Astrocyte of the spinal cord (primary cell): ENCODE measurements around the gene SDHAF3.
A peak's percentile ranks its signal among the peaks of the same experiment; 100 is the strongest.
"Not testable (repeated sequence)": the region's sequence is repeated elsewhere in the genome, so short reads cannot be mapped to it uniquely, and the experiment has no call there.

Source experiments
- DNase-seq: peaks from one replicate; pipeline ENCODE4 v3.0.0; 2011; ENCODE audit warnings: low read depth, low spot score
- H3K4me3 ChIP-seq: 2 replicates; pipeline ENCODE4 v1.5.1; 2011; ENCODE audit warnings: low read depth, mild to moderate bottlenecking, low read length, moderate library complexity
- CTCF ChIP-seq: IDR thresholded peaks from 2 replicates; pipeline ENCODE4 v1.5.1; 2012; ENCODE audit warnings: low read depth, mild to moderate bottlenecking, low read length, inconsistent platforms
- in situ Hi-C: cut with HindIII; loops from 2 replicates; pipeline ENCODE4 v1.10.0; 2017; ENCODE audit warnings: low sequenced_read_pairs

SDHAF3 gene

DNA sequence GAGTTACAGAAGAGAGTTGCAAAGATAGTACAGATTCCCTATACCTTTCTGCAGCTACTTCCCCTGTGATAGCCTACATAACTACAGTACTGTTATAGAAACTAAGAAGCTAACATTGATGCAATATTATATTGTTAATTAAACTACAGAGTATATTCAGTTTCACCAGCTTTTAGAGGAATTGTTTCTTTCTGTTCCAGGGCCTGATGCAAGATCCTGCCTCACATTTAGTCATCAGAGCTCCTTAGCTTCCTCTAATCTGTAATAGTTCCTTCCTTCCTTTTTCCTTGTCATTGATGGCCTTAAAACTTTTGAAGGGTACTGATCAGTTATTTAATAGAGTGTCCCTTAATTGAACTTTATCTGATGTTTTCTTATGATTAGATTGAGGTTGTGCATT lies 56.8 kb downstream of the SDHAF3 start:
- in situ Hi-C loops, result no loop called here
- H3K4me3 ChIP-seq, result no peak overlapping the region
- no peak for TF ChIP-seq CTCF
- no peak for DNase-seq

DNA sequence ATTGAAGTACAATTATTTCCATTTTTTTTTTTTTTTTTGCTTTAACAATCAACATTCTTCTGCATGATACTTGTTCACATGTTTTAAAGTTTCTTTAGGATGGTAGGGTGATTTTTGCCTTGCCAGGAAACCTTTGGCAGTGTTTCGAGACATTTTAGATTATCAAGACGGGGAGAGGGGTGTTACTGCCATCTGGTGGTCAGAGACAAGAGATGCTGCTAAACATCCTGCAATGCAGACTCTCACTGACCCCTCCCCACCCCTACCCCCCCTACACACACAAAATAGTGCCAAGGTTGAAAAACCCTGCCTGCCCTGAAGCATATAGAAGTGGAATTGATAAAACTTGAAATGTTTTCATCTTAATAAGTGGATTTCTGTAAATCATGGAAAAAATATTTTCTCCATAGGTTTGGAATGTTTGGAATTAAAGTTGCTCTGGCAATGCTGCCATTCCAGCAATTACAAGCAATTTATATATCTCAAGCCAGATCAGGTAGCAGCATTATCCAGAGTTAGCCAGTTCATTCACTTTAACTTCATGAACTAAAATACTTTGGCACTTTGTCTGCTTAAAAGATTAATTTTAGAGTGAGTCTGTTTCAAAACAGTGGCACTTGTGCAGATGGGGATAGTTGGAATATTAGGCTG lies 62.1 kb downstream of the SDHAF3 start:
- H3K4me3 ChIP-seq, result no peak overlapping the region
- DNase-seq, result peak; percentile 67
- in situ Hi-C loops, result no loop called here
- TF ChIP-seq CTCF, result peak; percentile 83

- peak; percentile 30 for DNase-seq
- no peak overlapping the region for H3K4me3 ChIP-seq
- in situ Hi-C loops, result no loop called here
- no peak for TF ChIP-seq CTCF
These were observed 69.6 kb downstream of the SDHAF3 start for GRCh38 chr7:97187067-97187466.

DNA sequence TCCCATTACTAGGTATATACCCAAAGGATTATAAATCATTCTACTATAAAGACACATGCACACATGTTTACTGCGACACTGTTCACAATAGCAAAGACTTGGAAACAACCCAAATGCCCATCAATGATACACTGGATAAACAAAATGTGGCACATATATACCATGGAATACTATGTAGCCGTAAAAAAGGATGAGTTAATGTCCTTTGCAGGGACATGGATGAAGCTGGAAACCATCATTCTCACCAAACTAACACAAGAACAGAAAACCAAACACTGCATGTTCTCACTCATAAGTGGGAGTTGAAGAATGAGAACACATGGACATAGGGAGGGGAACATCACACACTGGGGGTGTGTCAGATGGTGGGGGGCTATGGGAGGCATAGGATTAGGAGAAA lies 78.7 kb downstream of the SDHAF3 start:
- in situ Hi-C loops, result not testable (repeated sequence)

DNA sequence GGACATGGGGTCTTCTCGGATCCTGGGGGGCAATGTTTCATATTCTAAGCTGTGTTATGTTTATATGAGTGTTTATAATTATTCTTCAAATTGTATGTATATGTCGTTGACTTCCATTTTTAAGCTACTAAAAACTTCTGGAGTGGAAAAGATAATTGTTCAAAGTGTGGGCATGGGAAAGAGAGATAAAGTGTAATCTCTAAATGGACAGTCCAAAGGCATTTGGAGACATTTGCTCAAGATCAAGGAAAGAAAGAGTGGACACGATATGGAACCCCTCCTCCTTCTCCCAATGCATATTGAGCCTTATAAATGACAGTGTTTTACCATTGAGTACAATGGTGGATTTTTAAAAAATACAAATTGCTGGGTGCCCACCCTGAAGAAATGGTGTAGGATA lies 81.1 kb downstream of the SDHAF3 start:
- H3K4me3 ChIP-seq, result no peak overlapping the region
- no peak for DNase-seq
- no peak for TF ChIP-seq CTCF
- in situ Hi-C loops, result no loop called here

More for the DNA sequence above, 78.7 kb downstream of the SDHAF3 start:
- not testable (repeated sequence) for DNase-seq, H3K4me3 ChIP-seq

GRCh38 chr7:97200018-97200417 lies 82.5 kb downstream of the SDHAF3 start:
- no peak for TF ChIP-seq CTCF
- no peak overlapping the region for H3K4me3 ChIP-seq
- no peak for DNase-seq
- in situ Hi-C loops, result no loop called here

DNA sequence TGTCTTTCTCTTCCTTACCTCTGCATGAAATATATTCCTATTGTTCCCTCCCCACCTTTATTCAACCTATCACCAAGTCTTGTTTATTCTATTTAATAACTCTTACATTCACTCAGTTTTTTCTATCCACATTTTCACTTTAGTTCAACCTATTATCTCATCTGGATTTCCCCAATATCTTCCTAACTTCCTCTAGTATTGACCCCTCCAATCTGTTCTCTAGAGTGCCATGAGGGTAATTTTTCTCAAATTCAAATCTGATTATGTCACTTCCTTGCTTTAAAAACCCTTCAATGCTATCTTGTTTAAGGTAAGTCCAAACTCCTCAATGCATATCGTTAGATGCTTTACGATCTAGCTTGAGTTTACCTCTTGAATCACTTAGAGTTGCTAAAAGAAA lies 86.5 kb downstream of the SDHAF3 start:
- no peak overlapping the region for H3K4me3 ChIP-seq
- TF ChIP-seq CTCF, result no peak
- DNase-seq, result no peak

More for the DNA sequence above, 86.5 kb downstream of the SDHAF3 start:
- in situ Hi-C loops, result no loop called here
